OCI-LY1 (cell line): ENCODE data around the gene ESPNL.

Experiments used
- CTCF ChIP-seq: fragments of 200-600 bp; sonication (generic), shearing (Covaris generic); IDR thresholded peaks from 2 replicates; pipeline ENCODE4 v1.5.1; 2017; ENCODE audit warnings: mild to moderate bottlenecking, antibody characterized with exemption, low read length, moderate library complexity, mixed read lengths
- EZH2 ChIP-seq: fragments of 200-600 bp; sonication (generic), shearing (Covaris generic); IDR thresholded peaks from 2 replicates; pipeline ENCODE4 v1.8.0; 2017; ENCODE audit warnings: borderline replicate concordance, mixed run types, mild to moderate bottlenecking, antibody characterized with exemption, low read length, moderate library complexity, mixed read lengths

DNA sequence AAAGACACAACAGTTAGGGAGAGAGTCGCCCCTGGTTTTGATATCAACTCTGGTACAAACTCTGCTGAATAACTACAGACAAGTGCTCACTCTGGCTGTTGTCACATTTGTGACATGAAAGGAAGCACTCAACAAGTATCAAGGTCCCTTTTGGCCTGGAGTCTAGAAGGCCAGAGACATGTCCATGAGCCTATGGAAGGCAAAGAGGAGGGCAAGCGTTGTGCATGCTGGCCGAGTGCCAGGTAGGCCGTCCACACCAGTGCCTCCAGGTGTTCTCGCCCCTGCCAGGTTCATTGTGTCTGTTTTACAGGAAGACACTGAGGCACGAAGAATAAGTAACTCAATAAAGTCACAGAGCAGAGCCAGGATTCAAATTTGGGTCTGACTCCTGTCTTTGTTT lies 82.2 kb downstream of the ESPNL start:
- TF ChIP-seq CTCF (no peak), EZH2 (no peak)
